Neural crest cell (in vitro differentiated cells): Measurements from ENCODE around the gene CCDC34. TPM values are rescaled to one million over a fixed set of nuclear protein-coding genes. Genes with fewer than 3 reads are reported as not detected.

ENCODE experiments used
- DNase-seq: peaks from one replicate; pipeline ENCODE4 v3.0.0; 2021; ENCODE audit warnings: low read depth, mixed read lengths, low spot score
- H3K27ac Mint-ChIP-seq: one replicate; pipeline ENCODE4 v1.8.0; 2021; ENCODE audit warnings: mild to moderate bottlenecking, mixed read lengths; ENCODE audit not compliant: unreplicated experiment
- H3K27me3 Mint-ChIP-seq: 2 replicates; pipeline ENCODE4 v1.8.0; 2021; ENCODE audit warnings: low read depth, mild to moderate bottlenecking, mixed read lengths
- H3K36me3 Mint-ChIP-seq: 2 replicates; pipeline ENCODE4 v1.8.0; 2021; ENCODE audit warnings: low read depth, mild to moderate bottlenecking, mixed read lengths
- H3K4me1 Mint-ChIP-seq: 2 replicates; pipeline ENCODE4 v1.8.0; 2021; ENCODE audit warnings: mixed read lengths
- H3K4me3 Mint-ChIP-seq: one replicate; pipeline ENCODE4 v1.8.0; 2021; ENCODE audit warnings: mild to moderate bottlenecking, mixed read lengths
- H3K9me3 Mint-ChIP-seq: 2 replicates; pipeline ENCODE4 v1.8.0; 2021; ENCODE audit warnings: mixed read lengths
- CTCF ChIP-seq: fragments of 200-600 bp; sonication (generic); conservative IDR thresholded peaks from 2 replicates; pipeline ENCODE4 v1.5.0; 2021; ENCODE audit warnings: antibody characterized with exemption, mild to moderate bottlenecking
- total RNA-seq: library from RNA; stranded (reverse); gene quantifications from 2 replicates; pipeline ENCODE4 v1.2.1, GENCODE V29; 2021

The CCDC34 gene
- total RNA-seq, 1 donor from 2014 or later, result 38.6 TPM

GRCh38 chr11:27403195-27403594 lies 40.2 kb upstream of the CCDC34 start:
- TF ChIP-seq CTCF, result no peak
- H3K27ac Mint-ChIP-seq, result no peak overlapping the region
- H3K4me1 Mint-ChIP-seq, result peaks cover 14% of the 10 kb centered on the region
- H3K4me3 Mint-ChIP-seq, result no peak overlapping the region
- no peaks in the 10 kb centered on the region for H3K9me3 Mint-ChIP-seq
- no peaks in the 10 kb centered on the region for H3K27me3 Mint-ChIP-seq
- DNase-seq, result no peak
- H3K36me3 Mint-ChIP-seq, result peaks cover 7% of the 10 kb centered on the region

- Mint-ChIP-seq H3K27me3 (no peaks in the 10 kb centered on the region), H3K4me3 (no peak overlapping the region), H3K36me3 (peaks cover 7% of the 10 kb centered on the region), H3K27ac (no peak overlapping the region), H3K9me3 (no peaks in the 10 kb centered on the region), H3K4me1 (peaks cover 20% of the 10 kb centered on the region)
- DNase-seq, result no peak
- TF ChIP-seq CTCF, result no peak
These were observed 39.4 kb upstream of the CCDC34 start for GRCh38 chr11:27402450-27402849.

GRCh38 chr11:27401833-27402316 lies 38.9 kb upstream of the CCDC34 start:
- Mint-ChIP-seq H3K36me3 (peaks cover 7% of the 10 kb centered on the region), H3K4me1 (peaks cover 23% of the 10 kb centered on the region), H3K27me3 (no peaks in the 10 kb centered on the region), H3K27ac (no peak overlapping the region), H3K9me3 (no peaks in the 10 kb centered on the region), H3K4me3 (no peak overlapping the region)
- DNase-seq, result no peak
- TF ChIP-seq CTCF, result no peak

- no peak overlapping the region for H3K4me3 Mint-ChIP-seq
- TF ChIP-seq CTCF, result no peak
- peaks cover 19% of the 10 kb centered on the region for H3K4me1 Mint-ChIP-seq
- no peak for DNase-seq
- peaks cover 7% of the 10 kb centered on the region for H3K36me3 Mint-ChIP-seq
- no peak overlapping the region for H3K27ac Mint-ChIP-seq
- H3K9me3 Mint-ChIP-seq, result no peaks in the 10 kb centered on the region
- H3K27me3 Mint-ChIP-seq, result no peaks in the 10 kb centered on the region
These were observed 38.3 kb upstream of the CCDC34 start for GRCh38 chr11:27401280-27401832.

- Mint-ChIP-seq H3K9me3 (no peaks in the 10 kb centered on the region), H3K27me3 (no peaks in the 10 kb centered on the region), H3K4me1 (peaks cover 45% of the 10 kb centered on the region), H3K4me3 (no peak overlapping the region), H3K36me3 (peaks cover 7% of the 10 kb centered on the region), H3K27ac (peak overlapping the region; percentile 83)
- TF ChIP-seq CTCF, result no peak
- no peak for DNase-seq
These were observed 35.4 kb upstream of the CCDC34 start for GRCh38 chr11:27398400-27398770.
